GM13977 (cell line): ENCODE data around the gene KLHL36.

ENCODE experiments used
- DNase-seq: peaks from one replicate; pipeline ENCODE4 v3.0.0; 2012; ENCODE audit warnings: low spot score
- CTCF ChIP-seq: IDR thresholded peaks from 2 replicates; pipeline ENCODE4 v1.5.1; 2012; ENCODE audit warnings: mild to moderate bottlenecking, control low read depth; ENCODE audit not compliant: insufficient read depth; ENCODE audit errors: extremely low read depth, missing control alignments
- in situ Hi-C: fragments of 300-500 bp; cut with MboI; formaldehyde crosslinking; loops from one replicate; pipeline ENCODE4 v1.12.0; 2022; ENCODE audit warnings: low sequenced_read_pairs, low pct_unique_long_range_greater_than_20kb, mixed read lengths, inconsistent platforms; ENCODE audit not compliant: unreplicated experiment

Gene KLHL36

GRCh38 chr16:84706856-84707255 lies 58.5 kb downstream of the KLHL36 start:
- DNase-seq = no peak
- in situ Hi-C loops = no loop called here
- no peak for TF ChIP-seq CTCF

- TF ChIP-seq CTCF = no peak
- DNase-seq = no peak
- in situ Hi-C loops = no loop called here
Observed at GRCh38 chr16:84709609-84710008, 61.3 kb downstream of the KLHL36 start.

- in situ Hi-C loops = no loop called here
- no peak for TF ChIP-seq CTCF
- DNase-seq = no peak
Observed at GRCh38 chr16:84710686-84711085, 62.4 kb downstream of the KLHL36 start.
